HCT116 (cell line): Measurements from ENCODE around the gene CD164L2. TPM values are rescaled to one million over a fixed set of nuclear protein-coding genes. Genes with fewer than 3 reads are reported as not detected.

ENCODE experiments used
- ATAC-seq: fragments of 200-7000 bp; cut with Tn5 transposase; 2 replicates; pipeline ENCODE4 v1.9.1; 2020; ENCODE audit warnings: mild to moderate bottlenecking, moderate library complexity
- BruUV-seq: library from RNA; stranded (reverse); fragments of 400-500 nt; replicated peaks from 2 replicates; lab custom pipeline; 2021; lab: Mats Ljungman, UMichigan
- CTCF ChIA-PET: fragments of 300-600 bp; sonication (Branson Sonifier 250); formaldehyde crosslinking; loops from one replicate; lab custom pipeline; 2021; ENCODE audit warnings: antibody characterized with exemption; lab: Charles Lee
- POLR2A ChIA-PET: fragments of 300-600, 350-600 bp; sonication (Branson Sonifier 250); formaldehyde crosslinking; loops from one replicate; lab custom pipeline; 2021; ENCODE audit warnings: antibody characterized with exemption; lab: Charles Lee
- RAD21 ChIA-PET, 2 experiments: fragments of 300-600 bp; sonication (Branson Sonifier 250); formaldehyde crosslinking; loops; one replicate each; lab custom pipeline; 2023; ENCODE audit warnings: low total read pairs in 2 of 2; ENCODE audit not compliant: uncharacterized antibody in 2 of 2, unreplicated experiment in 2 of 2, low non-redundant PET in 1 of 2; lab: Charles Lee
- DNase-seq: peaks from one replicate; pipeline ENCODE4 v3.0.0-alpha.2; 2010; ENCODE audit warnings: low read depth, low spot score
- H2AFZ ChIP-seq: fragments of 200-600 bp; shearing (Covaris generic), sonication (generic); 2 replicates; pipeline ENCODE4 v1.6.1; 2017; ENCODE audit warnings: low read depth, mixed run types, mixed read lengths, antibody characterized with exemption, low read length; ENCODE audit not compliant: poor library complexity, severe bottlenecking
- H3K27ac ChIP-seq: 2 replicates; pipeline ENCODE4 v1.5.1; 2012; ENCODE audit warnings: low read depth, low read length
- H3K27me3 ChIP-seq: fragments of 200-600 bp; sonication (generic); 2 replicates; pipeline ENCODE4 v1.6.1; 2016; ENCODE audit warnings: mixed run types, low read length, mixed read lengths; ENCODE audit not compliant: insufficient read depth
- H3K36me3 ChIP-seq, 2 experiments: fragments of 200-500 bp in 1 of 2; fragments of 200-600 bp in 1 of 2; sonication (Bioruptor generic) in 1 of 2; sonication (generic) in 1 of 2; 2 replicates each; pipeline versions ENCODE4 v1.5.1 to v1.6.1; 2014 to 2016; ENCODE audit warnings: low read length in 2 of 2, inconsistent platforms in 1 of 2, mixed read lengths in 1 of 2, mixed run types in 1 of 2; ENCODE audit not compliant: insufficient read depth in 2 of 2, control insufficient read depth in 1 of 2
- H3K4me1 ChIP-seq, 2 experiments: fragments of 200-600 bp in 1 of 2; sonication (generic) in 1 of 2; 2 replicates each; pipeline versions ENCODE4 v1.5.1 to v1.6.1; 2012 to 2017; ENCODE audit warnings: low read length in 2 of 2, inconsistent platforms in 1 of 2, mild to moderate bottlenecking in 1 of 2, mixed read lengths in 1 of 2, mixed run types in 1 of 2, moderate library complexity in 1 of 2; ENCODE audit not compliant: insufficient read depth in 2 of 2, control insufficient read depth in 1 of 2
- H3K4me2 ChIP-seq: fragments of 200-600 bp; sonication (generic); 2 replicates; pipeline ENCODE4 v1.6.1; 2017; ENCODE audit warnings: mixed run types, low read length, mixed read lengths
- H3K4me3 ChIP-seq, 2 experiments: fragments of 200-600 bp in 1 of 2; sonication (generic) in 1 of 2; replicated peaks in 1 of 2; 2 replicates each; pipeline ENCODE4 v1.5.1; 2011 to 2016; ENCODE audit warnings: low read length in 2 of 2, control low read depth in 1 of 2, low read depth in 1 of 2, mild to moderate bottlenecking in 1 of 2, mixed read lengths in 1 of 2, mixed run types in 1 of 2
- H3K79me2 ChIP-seq: fragments of 200-600 bp; sonication (generic); 2 replicates; pipeline ENCODE4 v1.6.1; 2017; ENCODE audit warnings: mild to moderate bottlenecking, mixed run types, low read length, moderate library complexity, mixed read lengths; ENCODE audit not compliant: insufficient read depth
- H3K9ac ChIP-seq: fragments of 200-600 bp; sonication (generic); 2 replicates; pipeline ENCODE4 v1.6.1; 2016; ENCODE audit warnings: low read length, mixed read lengths
- H3K9me2 ChIP-seq: fragments of 200-600 bp; sonication (generic), shearing (Covaris generic); 2 replicates; pipeline ENCODE4 v1.6.1; 2017; ENCODE audit warnings: mixed run types, mild to moderate bottlenecking, moderate library complexity; ENCODE audit not compliant: insufficient read depth
- H3K9me3 ChIP-seq, 2 experiments: fragments of 200-500 bp in 1 of 2; fragments of 200-600 bp in 1 of 2; sonication (Bioruptor generic) in 1 of 2; sonication (generic) in 1 of 2; 2 replicates each; pipeline ENCODE4 v1.6.1; 2014 to 2017; ENCODE audit warnings: low read length in 2 of 2, mixed read lengths in 2 of 2, inconsistent platforms in 1 of 2, low read depth in 1 of 2, mild to moderate bottlenecking in 1 of 2, mixed run types in 1 of 2, moderate library complexity in 1 of 2; ENCODE audit not compliant: control insufficient read depth in 1 of 2, insufficient read depth in 1 of 2
- H4K20me1 ChIP-seq: fragments of 200-600 bp; sonication (generic), shearing (Covaris generic); 2 replicates; pipeline ENCODE4 v1.6.1; 2017; ENCODE audit warnings: mixed run types, mild to moderate bottlenecking, moderate library complexity; ENCODE audit not compliant: insufficient read depth
- CEBPB ChIP-seq: IDR thresholded peaks from 2 replicates; pipeline ENCODE4 v1.6.1; 2012; ENCODE audit warnings: low read depth
- EGR1 ChIP-seq: IDR thresholded peaks from 2 replicates; pipeline ENCODE4 v1.6.1; 2012; ENCODE audit warnings: low read depth
- EZH2phosphoT487 ChIP-seq: fragments of 200-600 bp; IDR thresholded peaks from 2 replicates; pipeline ENCODE4 v1.6.1; 2018; ENCODE audit warnings: antibody characterized with exemption, borderline replicate concordance
- POLR2A ChIP-seq: IDR thresholded peaks from 2 replicates; pipeline ENCODE4 v1.7.0; 2011; ENCODE audit warnings: borderline replicate concordance; ENCODE audit not compliant: insufficient read depth, insufficient read length; ENCODE audit errors: extremely low read depth
- POLR2AphosphoS5 ChIP-seq: IDR thresholded peaks from 2 replicates; pipeline ENCODE4 v1.6.1; 2011; ENCODE audit warnings: mild to moderate bottlenecking, low read depth, low read length, moderate library complexity
- RAD21 ChIP-seq: IDR thresholded peaks from 2 replicates; pipeline ENCODE4 v1.6.1; 2012; ENCODE audit warnings: low read depth, mild to moderate bottlenecking
- SP1 ChIP-seq: IDR thresholded peaks from 2 replicates; pipeline ENCODE4 v1.6.1; 2012; ENCODE audit warnings: low read depth
- SRF ChIP-seq: IDR thresholded peaks from 2 replicates; pipeline ENCODE4 v1.6.1; 2012; ENCODE audit warnings: low read depth
- TCF7L2 ChIP-seq: IDR thresholded peaks from 2 replicates; pipeline ENCODE4 v1.7.0; 2011; ENCODE audit warnings: borderline replicate concordance, inconsistent platforms; ENCODE audit not compliant: insufficient read depth, insufficient read length; ENCODE audit errors: extremely low read depth
- YY1 ChIP-seq: IDR thresholded peaks from 2 replicates; pipeline ENCODE4 v1.6.1; 2011; ENCODE audit warnings: low read length, low read depth, moderate library complexity, mild to moderate bottlenecking; ENCODE audit not compliant: insufficient replicate concordance; ENCODE audit errors: extremely low read depth
- ZBTB33 ChIP-seq: IDR thresholded peaks from 2 replicates; pipeline ENCODE4 v1.6.1; 2011; ENCODE audit warnings: mild to moderate bottlenecking, low read length, moderate library complexity; ENCODE audit not compliant: insufficient replicate concordance; ENCODE audit errors: extremely low read depth
- ZFX ChIP-seq: fragments of 450-650 bp; IDR thresholded peaks from 2 replicates; pipeline ENCODE4 v1.6.1; 2017
- ZNF274 ChIP-seq: fragments of 200-500 bp; sonication (Bioruptor generic); IDR thresholded peaks from 2 replicates; pipeline ENCODE4 v1.6.1; 2014; ENCODE audit warnings: mild to moderate bottlenecking, low read depth, low read length, inconsistent platforms
- intact Hi-C: fragments of 100-400 bp; cut with micrococcal nuclease; formaldehyde crosslinking; loops from 2 replicates; pipeline ENCODE4 v1.10.0; 2022
- total RNA-seq: library from RNA; stranded (reverse); gene quantifications from one replicate; pipeline ENCODE4 v1.2.1, GENCODE V29; 2021; ENCODE audit not compliant: unreplicated experiment
- TF ChIP-seq, protein P1 (sequence below): IDR thresholded peaks from 2 replicates; pipeline ENCODE4 v1.6.1; 2012; ENCODE audit warnings: low read depth

The CD164L2 gene
- total RNA-seq, 1 experiment from 2014 or later: 11.6 TPM

GRCh38 chr1:27379564-27380122, 3.5 kb downstream of the CD164L2 start:
- no peaks in the 10 kb centered on the region for H4K20me1 ChIP-seq
- H3K27ac ChIP-seq: no peak overlapping the region; the same call in 1 of the 2 replicates
- no peaks in the 10 kb centered on the region for H3K9me2 ChIP-seq
- peak overlapping the region; percentile 51; the same call in 1 of the 2 replicates for H3K4me2 ChIP-seq
- no peak overlapping the region for H3K9ac ChIP-seq
- RAD21 ChIA-PET: no interaction called here
- BruUV-seq: no TSS peak
- no peaks in the 10 kb centered on the region for H3K36me3 ChIP-seq
- no peak overlapping the region for H2AFZ ChIP-seq
- H3K4me3 ChIP-seq: no peak overlapping the region
- intact Hi-C loops: no loop called here
- H3K27me3 ChIP-seq: no peaks in the 10 kb centered on the region
- DNase-seq (no peak), ATAC-seq (no peak)
- H3K9me3 ChIP-seq: no peaks in the 10 kb centered on the region
- peaks cover 11 to 50% of the 10 kb centered on the region in 2 experiments for H3K4me1 ChIP-seq
- TF ChIP-seq CEBPB (no peak), SRF (no peak), POLR2AphosphoS5 (no peak), SP1 (no peak), ZBTB33 (no peak), ZNF274 (no peak), EZH2phosphoT487 (no peak), ZFX (no peak), EGR1 (no peak), POLR2A (no peak), TCF7L2 (no peak), RAD21 (no peak), YY1 (no peak)
- TF ChIP-seq, protein P1, sequence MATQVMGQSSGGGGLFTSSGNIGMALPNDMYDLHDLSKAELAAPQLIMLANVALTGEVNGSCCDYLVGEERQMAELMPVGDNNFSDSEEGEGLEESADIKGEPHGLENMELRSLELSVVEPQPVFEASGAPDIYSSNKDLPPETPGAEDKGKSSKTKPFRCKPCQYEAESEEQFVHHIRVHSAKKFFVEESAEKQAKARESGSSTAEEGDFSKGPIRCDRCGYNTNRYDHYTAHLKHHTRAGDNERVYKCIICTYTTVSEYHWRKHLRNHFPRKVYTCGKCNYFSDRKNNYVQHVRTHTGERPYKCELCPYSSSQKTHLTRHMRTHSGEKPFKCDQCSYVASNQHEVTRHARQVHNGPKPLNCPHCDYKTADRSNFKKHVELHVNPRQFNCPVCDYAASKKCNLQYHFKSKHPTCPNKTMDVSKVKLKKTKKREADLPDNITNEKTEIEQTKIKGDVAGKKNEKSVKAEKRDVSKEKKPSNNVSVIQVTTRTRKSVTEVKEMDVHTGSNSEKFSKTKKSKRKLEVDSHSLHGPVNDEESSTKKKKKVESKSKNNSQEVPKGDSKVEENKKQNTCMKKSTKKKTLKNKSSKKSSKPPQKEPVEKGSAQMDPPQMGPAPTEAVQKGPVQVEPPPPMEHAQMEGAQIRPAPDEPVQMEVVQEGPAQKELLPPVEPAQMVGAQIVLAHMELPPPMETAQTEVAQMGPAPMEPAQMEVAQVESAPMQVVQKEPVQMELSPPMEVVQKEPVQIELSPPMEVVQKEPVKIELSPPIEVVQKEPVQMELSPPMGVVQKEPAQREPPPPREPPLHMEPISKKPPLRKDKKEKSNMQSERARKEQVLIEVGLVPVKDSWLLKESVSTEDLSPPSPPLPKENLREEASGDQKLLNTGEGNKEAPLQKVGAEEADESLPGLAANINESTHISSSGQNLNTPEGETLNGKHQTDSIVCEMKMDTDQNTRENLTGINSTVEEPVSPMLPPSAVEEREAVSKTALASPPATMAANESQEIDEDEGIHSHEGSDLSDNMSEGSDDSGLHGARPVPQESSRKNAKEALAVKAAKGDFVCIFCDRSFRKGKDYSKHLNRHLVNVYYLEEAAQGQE: no peak
- POLR2A ChIA-PET: no interaction called here
- CTCF ChIA-PET: interaction anchor here (1.3 kb wide), 1 partner anchor 79 kb away, joined by 4 read pairs; no protein-coding TSS in a partner anchor
- no peaks in the 10 kb centered on the region for H3K79me2 ChIP-seq
